Measurements from ENCODE around the gene LRP8. TPM values are rescaled to one million over a fixed set of nuclear protein-coding genes. Genes with fewer than 3 reads are reported as not detected.

LRP8 gene
- total and polyA plus RNA-seq, 2 experiments from 2014 or later, result 2.4 to 2.7 TPM

GRCh38 chr1:53279296-53280200, 48.3 kb downstream of the LRP8 start:
- Histone ChIP-seq H3K4me2 (no peak overlapping the region), H3K4me3 (no peak overlapping the region), H3K4me1 (ENCODE audit: insufficient read depth) (no peaks in the 10 kb centered on the region), H3K36me3 (replicated peaks; ENCODE audit: insufficient read depth, low read depth) (no peaks in the 10 kb centered on the region), H4K20me1 (ENCODE audit: insufficient read depth, poor library complexity, severe bottlenecking) (no peaks in the 10 kb centered on the region), H3K27me3 (no peaks in the 10 kb centered on the region), H3K79me2 (no peaks in the 10 kb centered on the region), H3K27ac (no peak overlapping the region), H3K9me3 (ENCODE audit: low read depth) (no peaks in the 10 kb centered on the region), H3K9me2 (replicated peaks; ENCODE audit: insufficient read depth) (no peaks in the 10 kb centered on the region), H2AFZ (no peak overlapping the region)
- WGBS (ENCODE audit: low lambda C conversion rate, missing lambda C conversion rate), result 87% methylated on average over 13 of the region's 14 CpGs
- TF ChIP-seq CTCF (IDR thresholded peaks at IDR 0.05; ENCODE audit: poor library complexity), result no peak
- TF ChIP-seq EZH2phosphoT487 (IDR thresholded peaks at IDR 0.05; ENCODE audit: low read depth, severe bottlenecking, unreplicated experiment), result no peak
- no peak for TF ChIP-seq EZH2 (IDR thresholded peaks at IDR 0.05; ENCODE audit: borderline replicate concordance)
- DNase-seq (ENCODE audit: low spot score), result no peak

GRCh38 chr1:53278298-53278725, 49.6 kb downstream of the LRP8 start:
- no peaks in the 10 kb centered on the region for H3K4me1 ChIP-seq (ENCODE audit: insufficient read depth)
- WGBS (ENCODE audit: low lambda C conversion rate, missing lambda C conversion rate), result 30% methylated on average over 8 of the region's 8 CpGs
- H2AFZ ChIP-seq, result no peak overlapping the region

GRCh38 chr1:53277326-53277725, 50.5 kb downstream of the LRP8 start:
- H3K9me2 ChIP-seq (replicated peaks; ENCODE audit: insufficient read depth), result no peaks in the 10 kb centered on the region

More at GRCh38 chr1:53278298-53278725, 49.6 kb downstream of the LRP8 start:
- H3K27me3 ChIP-seq, result no peaks in the 10 kb centered on the region
- no peak overlapping the region for H3K4me2 ChIP-seq
- H3K9me2 ChIP-seq (replicated peaks; ENCODE audit: insufficient read depth), result no peaks in the 10 kb centered on the region
- TF ChIP-seq CTCF (IDR thresholded peaks at IDR 0.05; ENCODE audit: poor library complexity) (peak; percentile 98), EZH2 (IDR thresholded peaks at IDR 0.05; ENCODE audit: borderline replicate concordance) (no peak)
- no peak overlapping the region for H3K4me3 ChIP-seq
- no peaks in the 10 kb centered on the region for H3K79me2 ChIP-seq
- H4K20me1 ChIP-seq (ENCODE audit: insufficient read depth, poor library complexity, severe bottlenecking), result no peaks in the 10 kb centered on the region
- DNase-seq (ENCODE audit: low spot score), result peak; percentile 73
- H3K36me3 ChIP-seq (replicated peaks; ENCODE audit: insufficient read depth, low read depth), result no peaks in the 10 kb centered on the region
- no peak overlapping the region for H3K27ac ChIP-seq
- no peaks in the 10 kb centered on the region for H3K9me3 ChIP-seq (ENCODE audit: low read depth)

More at GRCh38 chr1:53277326-53277725, 50.5 kb downstream of the LRP8 start:
- H2AFZ ChIP-seq, result no peak overlapping the region
- H3K4me2 ChIP-seq, result no peak overlapping the region
- no peaks in the 10 kb centered on the region for H3K27me3 ChIP-seq
- H4K20me1 ChIP-seq (ENCODE audit: insufficient read depth, poor library complexity, severe bottlenecking), result no peaks in the 10 kb centered on the region
- WGBS (ENCODE audit: low lambda C conversion rate, missing lambda C conversion rate), result 97% methylated on average over 5 of the region's 5 CpGs
- H3K4me3 ChIP-seq, result no peak overlapping the region
- H3K27ac ChIP-seq, result no peak overlapping the region
- H3K9me3 ChIP-seq (ENCODE audit: low read depth), result no peaks in the 10 kb centered on the region
- no peaks in the 10 kb centered on the region for H3K4me1 ChIP-seq (ENCODE audit: insufficient read depth)
- TF ChIP-seq CTCF (IDR thresholded peaks at IDR 0.05; ENCODE audit: poor library complexity), result no peak
- TF ChIP-seq EZH2phosphoT487 (IDR thresholded peaks at IDR 0.05; ENCODE audit: low read depth, severe bottlenecking, unreplicated experiment), result no peak
- TF ChIP-seq EZH2 (IDR thresholded peaks at IDR 0.05; ENCODE audit: borderline replicate concordance), result no peak
- DNase-seq (ENCODE audit: low spot score), result no peak
- H3K79me2 ChIP-seq, result no peaks in the 10 kb centered on the region
- H3K36me3 ChIP-seq (replicated peaks; ENCODE audit: insufficient read depth, low read depth), result no peaks in the 10 kb centered on the region

Data from hepatocyte (in vitro differentiated cells).